OCI-LY1 (cell line): ENCODE results near the gene FOXN1.

Experiments used
- CTCF ChIP-seq: fragments of 200-600 bp; sonication (generic), shearing (Covaris generic); IDR thresholded peaks from 2 replicates; pipeline ENCODE4 v1.5.1; 2017; ENCODE audit warnings: mild to moderate bottlenecking, antibody characterized with exemption, low read length, moderate library complexity, mixed read lengths
- EZH2 ChIP-seq: fragments of 200-600 bp; sonication (generic), shearing (Covaris generic); IDR thresholded peaks from 2 replicates; pipeline ENCODE4 v1.8.0; 2017; ENCODE audit warnings: borderline replicate concordance, mixed run types, mild to moderate bottlenecking, antibody characterized with exemption, low read length, moderate library complexity, mixed read lengths

DNA sequence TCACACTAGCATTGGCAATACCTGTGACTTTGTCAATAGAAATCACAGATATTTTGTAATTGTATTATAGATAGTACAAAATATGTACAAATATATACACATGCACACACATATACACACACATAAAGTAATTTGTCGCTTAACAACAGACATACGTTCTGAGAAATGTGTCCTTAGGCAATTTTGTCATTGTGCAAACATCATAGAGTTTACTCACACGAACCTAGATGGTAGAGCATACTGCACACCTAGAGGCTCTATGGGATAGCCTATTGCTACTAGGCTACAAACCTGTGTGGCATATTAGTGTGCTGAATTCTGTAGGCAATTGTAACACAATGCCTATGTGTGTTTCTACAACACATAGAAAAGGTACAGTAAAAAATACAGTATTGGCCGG lies 35.3 kb downstream of the FOXN1 start:
- TF ChIP-seq CTCF: no peak
- TF ChIP-seq EZH2: no peak
